GM18858 (cell line): Measurements from ENCODE around the gene C6.
"Not testable (repeated sequence)": the region's sequence is repeated elsewhere in the genome, so short reads cannot be mapped to it uniquely, and the experiment has no call there.

Source experiments
- ATAC-seq: cut with Tn5 transposase; IDR thresholded peaks from one replicate; pipeline ENCODE4 v1.9.1; 2021; ENCODE audit not compliant: unreplicated experiment

Gene C6

DNA sequence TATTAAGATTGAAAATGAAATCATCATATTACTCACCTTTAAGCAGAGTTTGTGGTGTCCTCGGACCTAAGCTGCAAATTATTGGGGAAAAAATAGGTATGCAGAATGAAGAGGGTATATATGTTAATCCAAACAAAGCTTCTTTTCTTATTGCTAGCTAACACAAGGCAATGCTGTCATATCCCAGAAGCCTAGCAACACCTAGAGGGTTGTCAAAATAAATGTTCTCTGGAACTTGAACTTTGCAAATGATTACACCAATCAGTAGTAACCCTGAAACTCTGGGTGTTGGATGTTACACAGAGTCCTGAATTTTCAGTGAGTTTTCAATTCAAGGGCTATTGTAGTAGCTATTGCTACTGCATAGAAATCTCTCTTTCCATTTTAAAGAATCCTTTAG is at the start of gene C6:
Gene C6 (minus strand): TSS at position 193 of the 400 bp plus-strand sequence. CDS start 10,302 bp downstream, outside the sequence.
- no peak for ATAC-seq

DNA sequence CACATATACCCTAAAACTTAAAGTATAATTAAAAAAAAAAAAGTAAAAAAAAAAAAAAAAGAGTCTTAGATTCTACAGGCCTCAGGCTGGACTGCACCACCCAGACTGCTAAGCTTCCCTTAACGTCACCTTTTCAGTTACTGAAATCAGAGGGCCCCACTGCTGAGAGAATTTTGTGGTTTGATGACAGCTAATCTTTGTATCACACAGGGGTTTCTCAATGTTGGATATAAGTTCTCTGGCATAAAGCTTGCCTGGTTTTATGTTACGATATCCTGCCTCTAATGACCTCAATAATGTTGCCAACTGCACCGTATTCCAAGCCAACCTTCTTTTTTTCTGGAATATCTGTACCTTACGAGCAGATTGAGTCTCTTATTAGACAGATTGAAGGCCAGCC is 43.1 kb upstream of the C6 start:
- no peak for ATAC-seq

DNA sequence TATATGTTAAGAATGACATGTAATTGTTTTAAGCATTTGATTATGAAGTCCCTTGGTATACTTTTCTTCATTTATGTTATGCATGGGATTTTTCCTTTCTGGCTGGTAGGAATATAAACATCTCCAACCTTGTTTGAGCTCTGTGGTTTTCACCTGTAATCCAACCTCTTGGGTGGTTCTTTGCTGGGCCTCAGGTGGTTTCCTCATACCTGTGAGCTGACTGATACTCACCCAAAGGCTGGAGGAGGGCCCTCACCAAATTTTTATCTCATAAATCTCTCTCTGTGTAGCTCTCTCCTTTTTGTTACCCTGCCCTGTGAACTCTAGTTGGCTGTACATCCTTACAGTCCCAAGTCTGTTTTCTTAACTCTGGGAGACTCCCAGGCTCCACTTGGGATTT is 39.8 kb upstream of the C6 start:
- ATAC-seq = no peak

- ATAC-seq = no peak
These were observed 38.7 kb upstream of the C6 start for GRCh38 chr5:41252036-41252435.

DNA sequence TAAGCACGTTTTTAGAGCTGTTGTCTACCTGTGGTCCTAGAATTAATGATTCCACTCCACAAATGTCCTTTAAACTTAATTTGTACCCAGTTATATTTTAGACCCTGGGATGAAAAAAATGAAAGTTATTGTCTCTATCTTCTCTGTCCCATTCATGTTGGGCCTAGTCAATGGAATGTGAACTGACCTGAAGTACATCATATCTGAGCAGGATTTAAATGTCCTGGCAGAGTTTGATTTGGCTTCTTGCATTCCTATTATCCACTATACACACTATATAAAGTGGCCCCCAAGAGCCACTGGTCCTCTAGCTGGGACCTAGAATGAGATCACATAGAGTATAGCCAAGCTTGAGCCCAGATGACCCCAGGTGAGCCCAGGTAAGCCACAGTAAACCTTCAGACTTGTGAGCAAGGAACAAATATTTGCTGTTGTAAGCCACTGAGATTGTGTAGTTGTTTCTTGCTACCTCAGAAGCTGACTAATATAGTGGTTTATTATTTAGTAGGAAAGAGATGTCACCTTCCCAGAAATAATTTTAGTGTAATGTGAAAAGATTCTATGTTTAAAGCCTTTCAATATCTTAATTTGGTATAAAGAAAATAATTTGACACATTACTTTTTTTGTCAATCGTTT is 37.1 kb upstream of the C6 start:
- ATAC-seq = no peak

DNA sequence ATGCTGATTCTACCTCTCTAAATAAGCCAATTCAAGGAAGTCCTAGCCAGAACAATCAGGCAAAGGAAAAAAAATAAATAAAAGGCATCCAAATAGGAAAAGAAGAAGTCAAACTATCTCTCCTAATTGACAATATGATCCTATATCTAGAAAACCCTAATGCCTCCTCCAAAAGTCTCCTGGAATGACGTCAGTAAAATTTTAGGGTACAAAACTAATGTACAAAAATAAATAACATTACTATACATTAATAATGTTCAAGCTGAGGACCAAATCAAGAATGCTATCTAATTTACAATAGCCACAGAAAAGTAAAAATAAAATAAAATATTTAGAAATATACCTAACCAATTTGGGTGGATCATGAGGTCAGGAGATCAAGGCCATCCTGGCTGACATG is 33.8 kb upstream of the C6 start:
- ATAC-seq = no peak

- no peak for ATAC-seq
These were observed 33.0 kb upstream of the C6 start for GRCh38 chr5:41246376-41246775.

DNA sequence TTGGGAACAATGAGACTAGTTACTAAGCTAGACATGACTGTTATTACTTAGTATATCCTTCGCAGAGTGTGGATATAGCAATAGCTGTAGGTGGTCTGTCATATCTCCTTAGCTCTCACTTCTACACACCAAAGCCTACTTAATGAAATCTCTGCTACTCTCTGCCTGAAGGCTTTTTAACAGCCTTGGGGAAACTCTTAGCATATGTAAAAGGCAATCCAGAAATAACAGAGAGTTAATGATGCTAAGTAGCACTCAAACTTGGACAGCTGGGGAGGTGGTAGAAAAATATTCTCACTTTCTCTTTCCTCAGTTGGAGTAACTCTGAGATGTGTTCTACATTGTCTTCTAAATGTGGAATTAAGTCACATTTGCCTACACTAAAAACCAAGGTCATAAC is 30.2 kb upstream of the C6 start:
- ATAC-seq = no peak

DNA sequence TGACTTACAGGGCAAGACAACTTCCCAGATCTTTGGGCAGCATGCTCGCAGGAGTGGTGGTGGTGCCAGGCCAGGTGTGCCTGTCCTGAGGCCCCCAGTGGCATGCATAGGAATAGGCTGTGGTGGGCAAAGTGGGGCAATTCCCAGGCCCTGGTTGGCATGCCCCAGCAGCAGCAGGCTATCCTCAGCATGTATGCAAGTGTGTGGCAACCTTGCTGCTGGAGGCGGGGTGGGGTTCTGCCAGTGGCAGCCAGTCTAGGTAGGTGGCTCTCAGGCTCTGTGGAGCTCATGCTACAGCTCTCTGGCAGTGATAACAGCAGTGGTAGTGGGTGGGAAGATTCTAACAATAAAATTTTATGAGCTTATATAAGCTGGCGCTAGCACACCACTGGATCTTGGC is 27.7 kb upstream of the C6 start:
- no peak for ATAC-seq

DNA sequence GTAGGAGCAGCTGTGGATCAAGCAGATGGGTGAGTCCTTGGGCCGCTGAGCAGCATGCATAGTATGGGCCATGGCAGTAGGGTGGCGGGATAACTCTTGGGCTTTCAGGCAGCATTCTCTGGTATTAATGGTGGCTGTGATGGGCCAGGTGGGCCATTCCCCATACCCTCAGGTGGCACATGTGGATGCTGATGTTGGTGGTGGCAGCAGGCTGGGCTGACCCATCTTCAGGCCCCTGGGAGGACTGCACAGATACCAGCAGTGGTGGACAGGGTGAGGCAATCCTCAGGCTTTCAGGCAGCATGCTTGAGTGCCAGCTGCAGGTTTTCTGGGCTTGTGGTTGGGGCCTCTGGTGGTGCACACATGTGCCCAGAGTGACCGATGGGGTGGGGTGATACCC is 27.1 kb upstream of the C6 start:
- ATAC-seq = no peak

GRCh38 chr5:41234475-41234874 is 21.1 kb upstream of the C6 start:
- no peak for ATAC-seq

DNA sequence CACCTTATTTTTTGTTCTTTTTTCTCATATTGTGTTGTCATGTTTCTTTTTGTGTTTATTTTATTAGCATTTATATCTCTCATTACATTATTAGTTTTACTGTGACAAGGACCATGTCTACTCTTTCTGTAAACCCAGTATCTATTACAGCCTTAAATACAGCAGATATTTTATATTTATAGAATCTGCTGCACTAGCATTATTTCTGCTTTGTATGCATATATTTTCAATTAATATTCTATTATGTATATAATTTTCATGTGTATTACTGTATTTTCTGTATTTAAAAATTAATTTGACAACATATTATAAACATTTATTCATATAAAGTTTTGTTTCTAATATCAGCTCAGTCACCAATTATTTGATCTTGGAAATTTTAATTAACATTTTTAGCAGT is 19.5 kb upstream of the C6 start:
- no peak for ATAC-seq

DNA sequence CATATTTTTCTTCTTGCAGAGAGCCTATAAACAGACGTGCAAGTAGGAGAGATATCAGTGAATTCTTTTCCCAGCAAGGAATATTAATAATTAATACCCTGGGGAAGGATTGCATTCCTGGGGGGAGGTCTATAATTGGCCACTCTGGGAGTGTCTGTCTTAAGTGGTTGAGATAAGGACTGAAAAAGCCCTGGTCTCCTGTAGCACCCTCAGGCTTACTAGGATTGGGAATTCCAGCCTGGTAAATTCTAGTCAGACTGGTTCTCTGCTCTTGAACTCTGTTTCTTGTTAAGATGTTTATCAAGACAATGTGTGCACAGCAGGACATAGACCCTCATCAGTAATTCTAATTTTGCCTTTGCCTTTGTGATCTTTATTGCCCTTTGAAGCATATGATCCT is 16.9 kb upstream of the C6 start:
- ATAC-seq = not testable (repeated sequence)

DNA sequence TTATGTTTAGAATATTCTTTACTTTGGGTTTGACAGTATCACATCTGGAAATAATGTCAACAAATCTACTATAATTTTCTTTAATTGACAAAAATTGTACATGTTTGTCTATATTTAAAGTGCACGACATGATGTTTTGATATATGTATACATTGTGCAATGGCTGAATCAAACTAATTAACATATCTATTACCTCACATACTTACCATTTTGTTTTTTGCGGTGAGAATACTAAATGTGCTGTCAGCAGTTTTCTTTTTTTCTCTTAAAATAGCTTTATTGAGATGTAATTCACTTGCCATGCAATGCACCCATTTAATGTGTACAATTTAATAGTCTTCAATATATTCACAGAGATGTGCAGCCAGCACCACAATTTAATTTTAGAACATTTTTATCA is 10.6 kb upstream of the C6 start:
- no peak for ATAC-seq

GRCh38 chr5:41219658-41220269 is 6.4 kb upstream of the C6 start:
- ATAC-seq = no peak

DNA sequence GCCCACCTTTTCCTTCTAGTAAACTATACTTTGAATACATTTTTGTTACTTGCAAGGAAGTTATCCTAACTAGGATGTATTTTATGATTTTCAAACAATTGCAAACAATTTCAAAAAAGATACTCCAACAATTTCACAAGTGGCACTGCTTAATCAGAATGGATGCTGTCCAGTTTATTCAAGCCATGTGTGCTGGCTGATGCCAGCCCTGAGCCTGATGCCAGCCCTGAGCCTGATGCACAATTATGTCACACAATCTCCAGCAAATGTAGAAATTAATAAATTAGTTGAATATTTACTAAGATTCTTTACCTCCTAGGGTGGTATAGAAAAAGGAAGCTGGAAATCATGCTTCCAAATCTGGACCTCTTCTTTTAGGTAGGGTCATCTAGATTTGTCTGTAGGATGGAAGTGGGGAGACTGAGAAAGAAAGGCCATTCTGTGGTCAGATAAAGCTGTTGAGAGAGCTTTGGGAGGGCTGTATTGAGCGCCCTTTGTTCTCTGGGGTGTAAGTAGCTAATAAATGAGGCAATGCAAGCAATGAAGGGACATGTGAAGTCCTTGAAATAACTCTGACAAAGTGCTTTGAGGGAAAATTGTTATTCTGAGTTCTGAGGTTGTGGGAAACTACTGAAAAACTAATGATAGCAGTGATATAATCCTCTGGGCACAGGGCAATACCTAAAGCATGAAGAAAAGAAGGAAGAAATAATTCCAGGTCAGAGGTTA is 5.8 kb upstream of the C6 start:
- no peak for ATAC-seq

DNA sequence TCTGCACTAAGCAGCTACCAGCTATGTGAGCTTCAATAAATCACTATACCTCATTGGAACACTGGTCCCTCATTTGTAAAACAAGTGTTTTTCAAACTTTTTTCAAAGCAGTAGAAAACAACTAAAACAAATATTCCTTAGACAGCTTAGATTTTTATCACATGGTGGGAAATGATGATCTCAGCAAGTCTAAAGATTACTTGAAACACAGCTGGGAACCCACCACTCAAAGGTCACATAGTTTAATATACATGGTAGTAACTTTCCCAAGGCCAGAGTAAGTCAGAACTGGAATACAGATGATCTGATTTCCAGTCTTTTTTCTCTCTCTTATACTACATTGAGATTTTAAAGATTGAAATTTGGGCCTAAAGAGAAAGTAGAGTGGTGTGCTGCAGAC is 850 bp upstream of the C6 start:
- ATAC-seq = no peak

GRCh38 chr5:41212935-41213334 is 397 bp downstream of the C6 start:
- ATAC-seq = no peak

DNA sequence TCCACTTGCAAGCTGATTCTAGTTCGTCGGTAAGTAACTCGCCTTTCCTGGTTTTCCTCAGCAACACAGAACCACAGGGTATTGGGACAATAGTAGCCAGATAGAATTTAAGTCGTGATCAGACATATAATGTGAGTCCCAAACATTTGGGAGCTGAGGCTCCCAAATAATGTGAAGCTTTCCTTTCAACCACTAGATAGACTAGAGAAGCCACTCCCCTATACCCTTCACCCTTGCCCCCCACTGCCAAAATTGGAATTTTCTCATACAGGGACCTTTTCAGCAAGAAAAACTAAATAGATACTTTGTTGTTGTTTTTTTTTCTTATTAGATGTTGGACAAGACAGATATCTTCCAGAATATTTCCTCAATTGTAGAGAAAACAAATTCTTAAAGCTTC is 1.9 kb downstream of the C6 start:
- no peak for ATAC-seq

- not testable (repeated sequence) for ATAC-seq
These were observed 7.9 kb downstream of the C6 start for GRCh38 chr5:41205475-41205874.

GRCh38 chr5:41203033-41203432 is 10.3 kb downstream of the C6 start:
- ATAC-seq = no peak

GRCh38 chr5:41201082-41201772 is 12.1 kb downstream of the C6 start:
- no peak for ATAC-seq
